Erythroblast (primary cell): ENCODE measurements around the gene PAK1.

Experiments
- DNase-seq, 2 experiments: peaks; one replicate each; lab custom pipeline; 2025; lab: John Stamatoyannopoulos, UW
- GATA1 ChIP-seq: IDR thresholded peaks from 2 replicates; pipeline ENCODE4 v1.6.1; 2011; ENCODE audit warnings: low read depth, mild to moderate bottlenecking, control low read depth, low read length, moderate library complexity
- POLR2A ChIP-seq: IDR thresholded peaks from 2 replicates; pipeline ENCODE4 v1.6.1; 2011; ENCODE audit warnings: mild to moderate bottlenecking, low read length

PAK1 gene

GRCh38 chr11:77412814-77413213 lies 61.1 kb downstream of the PAK1 start:
- no peak for DNase-seq
- no peak for TF ChIP-seq POLR2A
- no peak for TF ChIP-seq GATA1

GRCh38 chr11:77411717-77412441 lies 62.0 kb downstream of the PAK1 start:
- DNase-seq = peak; percentile 90 to 92
- TF ChIP-seq POLR2A (peak; percentile 63), GATA1 (no peak)

GRCh38 chr11:77411137-77411707 lies 62.7 kb downstream of the PAK1 start:
- peak; percentile 43 to 61 for DNase-seq
- TF ChIP-seq GATA1 = no peak
- TF ChIP-seq POLR2A = no peak

- no peak for TF ChIP-seq GATA1
- TF ChIP-seq POLR2A = no peak
- peak; percentile 26 to 31 for DNase-seq
Measured at GRCh38 chr11:77410076-77410827, 63.6 kb downstream of the PAK1 start.

GRCh38 chr11:77409046-77409445 lies 64.8 kb downstream of the PAK1 start:
- TF ChIP-seq POLR2A (no peak), GATA1 (no peak)
- DNase-seq = no peak

GRCh38 chr11:77407613-77408012 lies 66.3 kb downstream of the PAK1 start:
- peak in 1 of 2 experiments; percentile 40 for DNase-seq
- TF ChIP-seq POLR2A (no peak), GATA1 (no peak)

- no peak for DNase-seq
- TF ChIP-seq POLR2A = no peak
- no peak for TF ChIP-seq GATA1
Measured at GRCh38 chr11:77406396-77406795, 67.5 kb downstream of the PAK1 start.

GRCh38 chr11:77403211-77403610 lies 70.7 kb downstream of the PAK1 start:
- no peak for DNase-seq
- TF ChIP-seq GATA1 = no peak
- no peak for TF ChIP-seq POLR2A

GRCh38 chr11:77402218-77402556 lies 71.7 kb downstream of the PAK1 start:
- DNase-seq = no peak
- TF ChIP-seq GATA1 (no peak), POLR2A (no peak)

GRCh38 chr11:77401486-77402217 lies 72.2 kb downstream of the PAK1 start:
- TF ChIP-seq POLR2A (no peak), GATA1 (no peak)
- no peak for DNase-seq

- TF ChIP-seq POLR2A (no peak), GATA1 (no peak)
- no peak for DNase-seq
Measured at GRCh38 chr11:77400775-77401449, 73.0 kb downstream of the PAK1 start.

GRCh38 chr11:77400271-77400670 lies 73.6 kb downstream of the PAK1 start:
- TF ChIP-seq POLR2A = no peak
- no peak for DNase-seq

GRCh38 chr11:77397631-77398030 lies 76.3 kb downstream of the PAK1 start:
- DNase-seq = no peak
- TF ChIP-seq POLR2A (no peak), GATA1 (no peak)
